Keratinocyte (primary cell): ENCODE results near the gene CHST15. TPM values are rescaled to one million over a fixed set of nuclear protein-coding genes. Genes with fewer than 3 reads are reported as not detected.
A peak's percentile ranks its signal among the peaks of the same experiment; 100 is the strongest.

Experiments
- DNase-seq: peaks from one replicate; pipeline ENCODE4 v3.0.0-alpha.2; 2011; ENCODE audit warnings: low read depth, missing footprints, low spot score
- FAIRE-seq: peaks from 2 replicates; lab custom pipeline; 2011; peaks lifted over from hg19 to GRCh38; lab: Jason Lieb, UNC
- H2AFZ ChIP-seq: 2 replicates; pipeline ENCODE4 v1.6.0; 2012; ENCODE audit warnings: low read length, control low read depth, inconsistent platforms; ENCODE audit not compliant: control insufficient read depth
- H3K27ac ChIP-seq: 2 replicates; pipeline ENCODE4 v1.5.1; 2011; ENCODE audit warnings: low read length; ENCODE audit not compliant: control insufficient read depth, insufficient read depth
- H3K27me3 ChIP-seq: 3 replicates; pipeline ENCODE4 v1.6.0; 2011; ENCODE audit warnings: low read length; ENCODE audit not compliant: control insufficient read depth, insufficient read depth; ENCODE audit errors: extremely low read depth
- H3K36me3 ChIP-seq, 2 experiments: 2 replicates in 1 of 2; 3 replicates in 1 of 2; pipeline ENCODE4 v1.5.1; 2011; ENCODE audit warnings: low read length in 2 of 2, mild to moderate bottlenecking in 1 of 2; ENCODE audit not compliant: control insufficient read depth in 2 of 2, insufficient read depth in 2 of 2; ENCODE audit errors: extremely low read depth in 1 of 2
- H3K4me1 ChIP-seq: 3 replicates; pipeline ENCODE4 v1.5.1; 2011; ENCODE audit warnings: low read length; ENCODE audit not compliant: control insufficient read depth, insufficient read depth; ENCODE audit errors: extremely low read depth
- H3K4me2 ChIP-seq: 3 replicates; pipeline ENCODE4 v1.6.0; 2011; ENCODE audit warnings: low read depth, low read length; ENCODE audit not compliant: control insufficient read depth, insufficient read depth; ENCODE audit errors: extremely low read depth
- H3K4me3 ChIP-seq, 3 experiments: fragments of 200-600 bp in 1 of 3; sonication (generic) in 1 of 3; 2 replicates in 2 of 3; 3 replicates in 1 of 3; pipeline ENCODE4 v1.5.1; 2011 to 2016; ENCODE audit warnings: low read length in 3 of 3, mild to moderate bottlenecking in 3 of 3, control low read depth in 2 of 3, inconsistent platforms in 1 of 3, low read depth in 1 of 3, mixed read lengths in 1 of 3, mixed run types in 1 of 3, moderate library complexity in 1 of 3; ENCODE audit not compliant: control insufficient read depth in 2 of 3, insufficient read depth in 2 of 3; ENCODE audit errors: extremely low read depth in 1 of 3
- H3K79me2 ChIP-seq: 2 replicates; pipeline ENCODE4 v1.6.0; 2012; ENCODE audit warnings: low read length; ENCODE audit not compliant: control insufficient read depth, insufficient read depth
- H3K9ac ChIP-seq: 3 replicates; pipeline ENCODE4 v1.6.0; 2011; ENCODE audit warnings: low read length; ENCODE audit not compliant: control insufficient read depth, insufficient read depth; ENCODE audit errors: extremely low read depth
- H3K9me1 ChIP-seq: 3 replicates; pipeline ENCODE4 v1.6.0; 2011; ENCODE audit warnings: low read length; ENCODE audit not compliant: control insufficient read depth, insufficient read depth; ENCODE audit errors: extremely low read depth
- H3K9me3 ChIP-seq: 2 replicates; pipeline ENCODE4 v1.5.1; 2012; ENCODE audit warnings: low read depth, low read length; ENCODE audit not compliant: control insufficient read depth
- H4K20me1 ChIP-seq: 3 replicates; pipeline ENCODE4 v1.6.0; 2011; ENCODE audit warnings: low read length; ENCODE audit not compliant: control insufficient read depth, insufficient read depth; ENCODE audit errors: extremely low read depth
- CTCF ChIP-seq, 3 experiments: IDR thresholded peaks in 1 of 3; conservative IDR thresholded peaks in 1 of 3; optimal IDR thresholded peaks in 1 of 3; 2 replicates in 2 of 3; 3 replicates in 1 of 3; pipeline versions ENCODE3 to v1.5.1; 2011; ENCODE audit warnings: low read length in 3 of 3, mild to moderate bottlenecking in 3 of 3, moderate library complexity in 2 of 3, control low read depth in 1 of 3, inconsistent platforms in 1 of 3; ENCODE audit not compliant: insufficient read depth in 2 of 3; ENCODE audit errors: extremely low read depth in 1 of 3
- EZH2 ChIP-seq: IDR thresholded peaks from one replicate; pipeline ENCODE4 v1.6.1; 2012; ENCODE audit warnings: inconsistent platforms, mild to moderate bottlenecking, low read length, moderate library complexity
- dilution Hi-C: fragments of 300-500 bp; cut with MboI; formaldehyde crosslinking; loops from one replicate; pipeline ENCODE4 v1.7.0; 2020; ENCODE audit warnings: low sequenced_read_pairs; ENCODE audit not compliant: extremely low pct_ligation_motif_present
- polyA plus RNA-seq, 5 experiments: library from polyadenylated mRNA; depleted of rRNA in 3 of 5; stranded (reverse) in 3 of 5; stranded (forward) in 1 of 5; unstranded in 1 of 5; fragments of >200 nt; gene quantifications; 1 replicate in 1 of 5; 2 replicates in 3 of 5; 3 replicates in 1 of 5; pipeline versions ENCODE4 v1.2.1 to v1.2.3, GENCODE V29; 2011 to 2012; ENCODE audit warnings: missing spikeins in 2 of 5, low read depth in 1 of 5, low replicate concordance in 1 of 5

CHST15 gene
- polyA plus RNA-seq, 1 donor (not counting 4 experiments of a cell fraction or from before 2014, with no cell fraction given), result 24.5 TPM

- Histone ChIP-seq H3K9ac (no peak overlapping the region), H3K79me2 (no peaks in the 10 kb centered on the region), H3K4me2 (no peak overlapping the region), H3K9me3 (no peaks in the 10 kb centered on the region), H3K4me3 (no peak overlapping the region), H3K27me3 (no peaks in the 10 kb centered on the region), H3K27ac (no peak overlapping the region), H3K9me1 (no peaks in the 10 kb centered on the region), H4K20me1 (no peaks in the 10 kb centered on the region), H3K36me3 (peaks cover 28 to 30% of the 10 kb centered on the region in 2 experiments), H2AFZ (no peak overlapping the region), H3K4me1 (no peaks in the 10 kb centered on the region)
- dilution Hi-C loops, result no loop called here
- TF ChIP-seq CTCF (optimal IDR thresholded peaks at IDR 0.05 in 1 of 3, IDR thresholded peaks at IDR 0.05 in 1 of 3, conservative IDR thresholded peaks at IDR 0.05 in 1 of 3; ENCODE audit: extremely low read depth in 1 of 3, insufficient read depth in 2 of 3, low read length in 3 of 3) (no peak), EZH2 (no peak)
- DNase-seq, result no peak
- FAIRE-seq, result no peak
Observed at GRCh38 chr10:124012066-124012465, 81.3 kb downstream of the CHST15 start.

- no peak overlapping the region for H2AFZ ChIP-seq
- H4K20me1 ChIP-seq, result no peaks in the 10 kb centered on the region
- H3K9ac ChIP-seq, result no peak overlapping the region
- H3K9me3 ChIP-seq, result no peaks in the 10 kb centered on the region
- H3K4me1 ChIP-seq, result no peaks in the 10 kb centered on the region
- FAIRE-seq, result peak; percentile 69
- H3K79me2 ChIP-seq, result no peaks in the 10 kb centered on the region
- dilution Hi-C loops, result no loop called here
- no peak overlapping the region for H3K27ac ChIP-seq
- H3K4me3 ChIP-seq, result no peak overlapping the region
- TF ChIP-seq CTCF (optimal IDR thresholded peaks at IDR 0.05 in 1 of 3, IDR thresholded peaks at IDR 0.05 in 1 of 3, conservative IDR thresholded peaks at IDR 0.05 in 1 of 3; ENCODE audit: extremely low read depth in 1 of 3, insufficient read depth in 2 of 3, low read length in 3 of 3) (no peak), EZH2 (no peak)
- H3K9me1 ChIP-seq, result no peaks in the 10 kb centered on the region
- H3K27me3 ChIP-seq, result no peaks in the 10 kb centered on the region
- peaks cover 28 to 32% of the 10 kb centered on the region in 2 experiments for H3K36me3 ChIP-seq
- no peak overlapping the region for H3K4me2 ChIP-seq
- no peak for DNase-seq
Observed at GRCh38 chr10:124011464-124011863, 81.9 kb downstream of the CHST15 start.
